K562 (cell line): ENCODE data around the gene FSTL4.

Source experiments
- ATF2 ChIP-seq: sonication (generic); formaldehyde crosslinking; IDR thresholded peaks from 2 replicates; pipeline ENCODE4 v1.8.1; 2022; ENCODE audit warnings: missing genetic modification reagents
- CREB1 ChIP-seq, 2 experiments: sonication (generic) in 1 of 2; formaldehyde crosslinking in 1 of 2; IDR thresholded peaks; 2 replicates each; pipeline versions ENCODE4 v1.6.1 to v1.8.0; 2012 to 2022; ENCODE audit warnings: inconsistent platforms in 1 of 2, mild to moderate bottlenecking in 1 of 2, missing genetic modification reagents in 1 of 2, moderate library complexity in 1 of 2
- CTCF ChIP-seq, 3 experiments: IDR thresholded peaks in 2 of 3; conservative IDR thresholded peaks in 1 of 3; 2 replicates each; pipeline ENCODE4 v1.5.1; 2011 to 2012; ENCODE audit warnings: low read length in 3 of 3, mild to moderate bottlenecking in 3 of 3, control low read depth in 2 of 3, improper control_type of control experiment in 1 of 3, inconsistent platforms in 1 of 3, low read depth in 1 of 3, mixed read lengths in 1 of 3, moderate library complexity in 1 of 3; ENCODE audit not compliant: insufficient read depth in 2 of 3
- EP300 ChIP-seq: IDR thresholded peaks from 2 replicates; pipeline ENCODE4 v1.6.1; 2012; ENCODE audit warnings: low read length, improper control_type of control experiment
- ETS1 ChIP-seq: conservative IDR thresholded peaks from 2 replicates; pipeline ENCODE4 v1.6.1; 2011; ENCODE audit warnings: low read depth, mild to moderate bottlenecking, low read length; ENCODE audit not compliant: control insufficient read depth
- NBN ChIP-seq: fragments of 450-650 bp; IDR thresholded peaks from 2 replicates; pipeline ENCODE4 v1.6.1; 2016; ENCODE audit warnings: low read depth, mild to moderate bottlenecking
- RB1 ChIP-seq: fragments of 450-650 bp; IDR thresholded peaks from 2 replicates; pipeline ENCODE4 v1.6.1; 2017; ENCODE audit warnings: low read depth, mild to moderate bottlenecking
- SREBF2 ChIP-seq: sonication (generic); formaldehyde crosslinking; IDR thresholded peaks from 2 replicates; pipeline ENCODE4 v1.4.0; 2020; ENCODE audit warnings: mild to moderate bottlenecking, missing genetic modification reagents
- ZNF217 ChIP-seq: sonication (generic); formaldehyde crosslinking; IDR thresholded peaks from 2 replicates; pipeline ENCODE4 v1.8.0; 2022; ENCODE audit warnings: mild to moderate bottlenecking, missing genetic modification reagents

- no peak for TF ChIP-seq ATF2 (CRISPR knock-in tag)
- TF ChIP-seq ZNF217: no peak
- TF ChIP-seq EP300: no peak
- no peak for TF ChIP-seq NBN
- 0 out of 6 replicates have a peak, but pooled peaks of 1 of the 3 experiments have one; percentile 8 for TF ChIP-seq CTCF (IDR thresholded peaks at IDR 0.05 in 2 of 3, conservative IDR thresholded peaks at IDR 0.05 in 1 of 3; ENCODE audit: insufficient read depth in 2 of 3, low read depth in 1 of 3, low read length in 3 of 3)
- no peak for TF ChIP-seq CREB1 (IDR thresholded peaks at IDR 0.05)
- no peak for TF ChIP-seq CREB1 (CRISPR knock-in tag; IDR thresholded peaks at IDR 0.05)
- no peak for TF ChIP-seq RB1
- no peak for TF ChIP-seq SREBF2 (CRISPR knock-in tag)
- TF ChIP-seq ETS1: no peak
These were observed 245.9 kb downstream of the FSTL4 start for GRCh38 chr5:133366438-133366837.
